IPS DF 6.9 (cell line): ENCODE data around the gene ASCL5.

Experiments used
- DNase-seq: peaks from one replicate; pipeline ENCODE4 v3.0.0-alpha.2; 2013; ENCODE audit warnings: low read depth, low spot score
- H3K27ac ChIP-seq: one replicate; pipeline ENCODE4 v1.5.1; 2013; ENCODE audit warnings: low read length, control low read depth
- H3K27me3 ChIP-seq: 2 replicates; pipeline ENCODE4 v1.6.1; 2013; ENCODE audit warnings: mild to moderate bottlenecking, low read length; ENCODE audit not compliant: control insufficient read depth, insufficient read depth
- H3K36me3 ChIP-seq: 2 replicates; pipeline ENCODE4 v1.6.1; 2013; ENCODE audit warnings: low read length; ENCODE audit not compliant: control insufficient read depth, insufficient read depth
- H3K4me1 ChIP-seq: 2 replicates; pipeline ENCODE4 v1.6.1; 2013; ENCODE audit warnings: low read length; ENCODE audit not compliant: control insufficient read depth, insufficient read depth
- H3K4me3 ChIP-seq: 2 replicates; pipeline ENCODE4 v1.5.1; 2013; ENCODE audit warnings: mild to moderate bottlenecking, low read length
- H3K9me3 ChIP-seq: 2 replicates; pipeline ENCODE4 v1.6.1; 2013; ENCODE audit warnings: low read length, inconsistent platforms; ENCODE audit not compliant: control insufficient read depth, insufficient read depth
- WGBS: extraction: QIAGEN DNeasy Blood & Tissue Kit; methylation state at CpG from one replicate; pipeline ENCODE4 v1.1.7; 2013; ENCODE audit warnings: mixed read lengths, missing lambda C conversion rate; ENCODE audit not compliant: insufficient read length, insufficient coverage; 5-methylcytosine and 5-hydroxymethylcytosine counted together

Gene ASCL5

GRCh38 chr1:201149400-201149799 is 22.4 kb upstream of the ASCL5 start:
- Histone ChIP-seq H3K4me3 (no peak overlapping the region), H3K27ac (no peak overlapping the region), H3K27me3 (no peaks in the 10 kb centered on the region), H3K9me3 (no peaks in the 10 kb centered on the region), H3K4me1 (no peaks in the 10 kb centered on the region), H3K36me3 (peaks cover 34% of the 10 kb centered on the region; the same call in 1 of the 2 replicates)
- DNase-seq = no peak
- no CpG with 5 or more reads among the region's 4 CpGs for WGBS

- H3K9me3 ChIP-seq = no peaks in the 10 kb centered on the region
- no CpG with 5 or more reads among the region's 13 CpGs for WGBS
- no peak overlapping the region for H3K4me3 ChIP-seq
- no peaks in the 10 kb centered on the region for H3K27me3 ChIP-seq
- peaks cover 52% of the 10 kb centered on the region for H3K36me3 ChIP-seq
- no peak for DNase-seq
- H3K4me1 ChIP-seq = no peaks in the 10 kb centered on the region
- no peak overlapping the region for H3K27ac ChIP-seq
Measured at GRCh38 chr1:201147396-201148015, 20.5 kb upstream of the ASCL5 start.

GRCh38 chr1:201146626-201147390 is 19.8 kb upstream of the ASCL5 start:
- no peak for DNase-seq
- WGBS = no CpG with 5 or more reads among the region's 17 CpGs
- Histone ChIP-seq H3K4me1 (no peaks in the 10 kb centered on the region), H3K36me3 (peaks cover 50% of the 10 kb centered on the region), H3K27me3 (no peaks in the 10 kb centered on the region), H3K4me3 (no peak overlapping the region), H3K9me3 (no peaks in the 10 kb centered on the region), H3K27ac (no peak overlapping the region)

DNA sequence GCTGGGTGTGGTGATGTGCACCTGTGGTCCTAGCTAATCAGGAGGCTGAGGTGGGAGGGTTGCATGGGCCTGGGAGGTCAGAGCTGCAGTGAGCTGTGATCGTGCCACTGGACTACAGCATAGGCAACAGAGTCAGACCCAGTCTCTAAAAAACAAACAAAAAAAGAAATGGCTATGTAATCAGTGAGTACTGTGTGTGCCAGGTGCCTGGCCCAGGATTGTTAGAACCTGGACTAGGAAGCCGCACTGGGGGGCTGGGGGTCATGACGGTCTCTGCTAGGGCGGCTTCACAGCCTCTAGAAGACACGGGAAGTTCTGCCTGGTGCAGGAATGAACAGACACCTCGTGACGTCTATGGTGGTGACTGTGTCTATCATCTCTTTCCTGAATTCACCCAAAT is 18.8 kb upstream of the ASCL5 start:
- DNase-seq = no peak
- Histone ChIP-seq H3K4me1 (no peaks in the 10 kb centered on the region), H3K4me3 (no peak overlapping the region), H3K27me3 (no peaks in the 10 kb centered on the region), H3K27ac (no peak overlapping the region), H3K9me3 (no peaks in the 10 kb centered on the region), H3K36me3 (peaks cover 48% of the 10 kb centered on the region)
- WGBS = no CpG with 5 or more reads among the region's 7 CpGs

DNA sequence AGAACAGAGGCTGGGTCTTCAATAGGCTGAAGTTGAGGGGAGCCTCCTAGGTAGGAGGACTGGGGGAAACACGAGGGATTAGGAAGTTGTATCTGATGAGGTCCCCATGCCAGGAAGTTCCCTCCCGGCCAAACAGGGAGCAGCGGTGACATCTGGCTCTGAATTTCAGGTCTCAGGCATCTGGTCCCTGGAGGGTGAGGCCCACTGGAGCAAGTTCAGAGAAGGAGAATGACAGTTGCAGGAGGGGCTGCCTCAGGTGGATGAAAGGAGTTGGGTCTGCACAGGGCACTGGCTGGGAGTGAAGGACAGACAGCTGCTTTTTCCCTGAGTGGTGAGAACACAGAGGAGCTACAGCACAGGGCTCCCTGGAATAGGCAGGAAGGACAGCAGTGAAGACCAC is 18.1 kb upstream of the ASCL5 start:
- no peak overlapping the region for H3K27ac ChIP-seq
- no peaks in the 10 kb centered on the region for H3K9me3 ChIP-seq
- WGBS = no CpG with 5 or more reads among the region's 3 CpGs
- no peaks in the 10 kb centered on the region for H3K4me1 ChIP-seq
- no peak for DNase-seq
- H3K27me3 ChIP-seq = no peaks in the 10 kb centered on the region
- H3K36me3 ChIP-seq = peaks cover 50% of the 10 kb centered on the region
- H3K4me3 ChIP-seq = no peak overlapping the region

DNA sequence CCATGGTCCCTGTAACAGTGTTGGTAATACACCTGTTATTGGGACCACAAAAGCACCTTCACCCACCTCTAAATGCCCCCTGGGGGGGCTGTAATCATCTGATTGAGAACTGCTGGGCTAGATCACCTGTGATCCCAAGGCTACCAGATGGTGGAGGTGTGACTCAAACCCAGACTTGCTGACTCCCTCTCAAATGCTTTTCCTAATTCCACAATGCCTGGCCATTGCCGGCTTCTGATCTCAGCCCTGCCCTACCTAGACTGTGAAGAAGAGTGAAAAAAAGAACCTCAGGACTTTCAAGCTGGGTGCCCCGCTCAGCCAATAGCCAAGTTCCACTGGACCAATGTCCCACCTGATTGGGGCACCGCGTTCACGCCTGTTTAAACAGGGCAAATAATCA is 17.7 kb upstream of the ASCL5 start:
- DNase-seq = no peak
- Histone ChIP-seq H3K4me1 (no peaks in the 10 kb centered on the region), H3K36me3 (peaks cover 50% of the 10 kb centered on the region), H3K4me3 (no peak overlapping the region), H3K27me3 (no peaks in the 10 kb centered on the region), H3K27ac (no peak overlapping the region), H3K9me3 (no peaks in the 10 kb centered on the region)
- no CpG with 5 or more reads among the region's 5 CpGs for WGBS

DNA sequence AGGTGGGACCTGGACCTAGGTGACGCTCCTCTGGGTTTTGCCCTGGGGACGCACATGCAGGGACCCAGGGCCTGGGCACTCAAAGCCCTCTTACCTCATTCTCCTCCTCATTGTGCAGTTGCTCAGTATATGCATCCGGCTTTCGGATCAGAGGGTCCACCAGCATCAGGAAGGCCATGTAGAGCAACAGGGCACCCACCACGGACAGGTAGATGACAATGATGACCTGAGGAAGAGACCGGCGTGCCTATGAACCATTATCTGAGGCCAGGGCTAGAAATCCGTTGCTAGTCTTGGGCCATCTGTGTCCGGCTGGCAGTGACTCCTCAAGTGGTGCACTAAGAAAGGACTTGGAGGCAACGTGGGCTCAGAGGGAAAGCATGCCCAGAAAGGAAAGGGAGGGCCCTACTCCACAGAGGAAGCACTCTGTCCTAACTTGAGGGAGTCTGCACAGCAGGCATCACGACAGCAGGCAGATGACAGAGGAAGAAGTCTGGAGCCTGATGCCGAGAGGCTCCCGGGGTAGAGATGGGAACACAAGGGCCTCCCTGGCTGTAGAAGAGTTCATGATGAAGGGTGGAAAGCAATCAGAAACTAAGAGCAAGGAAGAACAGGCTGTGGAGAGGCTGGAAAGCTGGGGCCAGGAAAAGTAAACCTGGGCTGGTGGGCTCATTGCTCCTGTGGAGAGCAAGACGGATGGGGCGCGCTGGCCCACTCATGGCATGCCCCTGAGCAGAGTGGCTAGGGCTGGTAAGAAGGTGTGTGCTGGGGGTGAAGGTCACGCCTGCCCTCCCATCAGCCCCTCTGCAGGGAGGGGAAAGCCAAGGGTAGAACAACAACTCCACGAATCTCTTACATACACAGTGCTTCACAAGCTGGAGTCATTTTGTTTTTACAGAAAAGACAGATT is 17.0 kb upstream of the ASCL5 start:
- no CpG with 5 or more reads among the region's 18 CpGs for WGBS
- Histone ChIP-seq H3K9me3 (no peaks in the 10 kb centered on the region), H3K27me3 (no peaks in the 10 kb centered on the region), H3K36me3 (peaks cover 50% of the 10 kb centered on the region), H3K4me3 (no peak overlapping the region), H3K4me1 (no peaks in the 10 kb centered on the region), H3K27ac (no peak overlapping the region)
- no peak for DNase-seq

- DNase-seq = no peak
- Histone ChIP-seq H3K4me1 (no peaks in the 10 kb centered on the region), H3K36me3 (peaks cover 44% of the 10 kb centered on the region), H3K27me3 (no peaks in the 10 kb centered on the region), H3K9me3 (no peaks in the 10 kb centered on the region), H3K4me3 (no peak overlapping the region), H3K27ac (no peak overlapping the region)
- 100% methylated on average over 3 of the region's 16 CpGs for WGBS
Measured at GRCh38 chr1:201142849-201143725, 16.1 kb upstream of the ASCL5 start.

DNA sequence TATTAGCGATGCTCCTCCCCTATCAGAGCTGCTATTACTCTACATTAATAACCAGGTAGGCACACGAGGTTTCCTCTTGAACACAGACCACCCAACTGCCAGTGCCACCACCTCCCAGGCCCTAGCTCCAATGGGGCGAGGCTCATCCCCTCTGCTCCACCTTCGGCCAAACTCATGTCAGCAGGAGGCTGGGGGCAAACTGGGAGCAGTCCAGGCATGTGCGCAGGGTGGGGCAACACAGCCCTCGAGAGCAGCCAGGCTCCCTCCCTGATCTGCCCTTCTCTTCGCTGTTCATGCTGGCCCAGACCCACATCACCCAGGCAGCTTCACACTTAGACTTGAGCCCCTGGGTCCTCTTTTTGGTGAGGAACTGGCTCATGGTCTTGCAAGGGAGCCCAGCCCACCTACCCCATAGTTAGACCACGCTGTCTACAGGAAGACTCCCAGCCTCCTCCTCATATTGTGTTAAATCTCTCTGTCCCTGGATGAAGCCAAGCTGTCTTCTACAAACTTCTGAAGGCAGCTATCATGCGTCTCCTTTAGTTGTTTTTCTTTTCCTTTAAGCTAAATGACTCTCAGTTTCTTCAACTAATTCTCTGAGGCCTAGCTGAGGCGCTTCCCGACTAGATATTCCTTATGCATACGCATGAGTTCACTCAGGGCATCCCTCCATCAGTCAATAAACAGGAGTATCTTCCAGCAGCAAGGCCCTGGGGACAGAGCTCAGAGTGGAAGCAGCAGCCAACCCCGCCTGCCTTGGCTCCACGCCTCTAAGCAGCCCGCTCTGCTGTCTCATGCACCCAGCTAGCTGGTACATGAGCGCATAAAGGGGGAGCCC is 15.2 kb upstream of the ASCL5 start:
- Histone ChIP-seq H3K27me3 (no peaks in the 10 kb centered on the region), H3K4me1 (no peaks in the 10 kb centered on the region), H3K9me3 (no peaks in the 10 kb centered on the region), H3K4me3 (no peak overlapping the region), H3K36me3 (peaks cover 48% of the 10 kb centered on the region), H3K27ac (no peak overlapping the region)
- no CpG with 5 or more reads among the region's 16 CpGs for WGBS
- no peak for DNase-seq
